ENCODE measurements around the gene CDC6.
A peak's percentile ranks its signal among the peaks of the same experiment; 100 is the strongest.

CDC6 gene

GRCh38 chr17:40311575-40311974 lies 23.9 kb downstream of the CDC6 start:
- H3K4me3 ChIP-seq (ENCODE audit: low read depth, low read length) = no peak overlapping the region
- no peak for DNase-seq (ENCODE audit: low read depth)
- no peak for TF ChIP-seq CTCF (IDR thresholded peaks at IDR 0.05; ENCODE audit: control insufficient read depth, extremely low read depth, insufficient read depth)

GRCh38 chr17:40312131-40312731 lies 24.6 kb downstream of the CDC6 start:
- TF ChIP-seq CTCF (IDR thresholded peaks at IDR 0.05; ENCODE audit: control insufficient read depth, extremely low read depth, insufficient read depth) = no peak
- no peak for DNase-seq (ENCODE audit: low read depth)
- no peak overlapping the region for H3K4me3 ChIP-seq (ENCODE audit: low read depth, low read length)

- H3K4me3 ChIP-seq (ENCODE audit: low read depth, low read length) = no peak overlapping the region
- no peak for DNase-seq (ENCODE audit: low read depth)
- no peak for TF ChIP-seq CTCF (IDR thresholded peaks at IDR 0.05; ENCODE audit: control insufficient read depth, extremely low read depth, insufficient read depth)
Observed at GRCh38 chr17:40312893-40313667, 25.4 kb downstream of the CDC6 start.

GRCh38 chr17:40313668-40314583 lies 26.2 kb downstream of the CDC6 start:
- H3K4me3 ChIP-seq (ENCODE audit: low read depth, low read length) = no peak overlapping the region
- no peak for DNase-seq (ENCODE audit: low read depth)
- TF ChIP-seq CTCF (IDR thresholded peaks at IDR 0.05; ENCODE audit: control insufficient read depth, extremely low read depth, insufficient read depth) = no peak

GRCh38 chr17:40314584-40314956 lies 26.9 kb downstream of the CDC6 start:
- no peak for TF ChIP-seq CTCF (IDR thresholded peaks at IDR 0.05; ENCODE audit: control insufficient read depth, extremely low read depth, insufficient read depth)
- peak; percentile 79 for DNase-seq (ENCODE audit: low read depth)
- no peak overlapping the region for H3K4me3 ChIP-seq (ENCODE audit: low read depth, low read length)

GRCh38 chr17:40315206-40315605 lies 27.5 kb downstream of the CDC6 start:
- no peak overlapping the region for H3K4me3 ChIP-seq (ENCODE audit: low read depth, low read length)
- no peak for TF ChIP-seq CTCF (IDR thresholded peaks at IDR 0.05; ENCODE audit: control insufficient read depth, extremely low read depth, insufficient read depth)
- no peak for DNase-seq (ENCODE audit: low read depth)

Measured in LNCaP clone FGC (cell line).